PFSK-1 (cell line): Measurements from ENCODE around the gene PLXDC2.

Source experiments
- POLR2AphosphoS5 ChIP-seq: IDR thresholded peaks from 2 replicates; pipeline ENCODE4 v1.6.1; 2012; ENCODE audit warnings: low read depth, mild to moderate bottlenecking, control low read depth, low read length, moderate library complexity
- SIN3A ChIP-seq: IDR thresholded peaks from 2 replicates; pipeline ENCODE4 v1.6.1; 2012; ENCODE audit warnings: mild to moderate bottlenecking, low read length, moderate library complexity, borderline replicate concordance; ENCODE audit not compliant: insufficient read depth
- TAF1 ChIP-seq: IDR thresholded peaks from 2 replicates; pipeline ENCODE4 v1.6.1; 2012; ENCODE audit warnings: low read length, control low read depth, borderline replicate concordance; ENCODE audit not compliant: insufficient read depth

GRCh38 chr10:19895500-19895899 lies 79.3 kb downstream of the PLXDC2 start:
- TF ChIP-seq SIN3A (no peak), POLR2AphosphoS5 (no peak), TAF1 (no peak)
